IPS-20b (cell line): ENCODE data around the gene LINGO1.

Experiments used
- H3K27ac ChIP-seq: one replicate; pipeline ENCODE4 v1.5.1; 2013; ENCODE audit warnings: low read length
- H3K27me3 ChIP-seq: 2 replicates; pipeline ENCODE4 v1.6.1; 2013; ENCODE audit warnings: mild to moderate bottlenecking, low read length, inconsistent platforms; ENCODE audit not compliant: insufficient read depth
- H3K36me3 ChIP-seq: 2 replicates; pipeline ENCODE4 v1.6.1; 2013; ENCODE audit warnings: low read depth, mild to moderate bottlenecking, inconsistent platforms, low read length, moderate library complexity; ENCODE audit not compliant: insufficient read depth
- H3K4me1 ChIP-seq: 2 replicates; pipeline ENCODE4 v1.6.1; 2013; ENCODE audit warnings: mild to moderate bottlenecking, control low read depth, inconsistent platforms, low read length, moderate library complexity; ENCODE audit not compliant: insufficient read depth
- H3K4me3 ChIP-seq: 2 replicates; pipeline ENCODE4 v1.5.1; 2013; ENCODE audit warnings: mild to moderate bottlenecking, low read length, inconsistent platforms
- H3K9ac ChIP-seq: 2 replicates; pipeline ENCODE4 v1.6.1; 2013; ENCODE audit warnings: low read depth, mild to moderate bottlenecking, inconsistent platforms, low read length, moderate library complexity
- H3K9me3 ChIP-seq: 2 replicates; pipeline ENCODE4 v1.6.1; 2013; ENCODE audit warnings: mild to moderate bottlenecking, low read depth, low read length, inconsistent platforms; ENCODE audit not compliant: insufficient read depth

The LINGO1 gene

GRCh38 chr15:77599357-77599756, 33.4 kb downstream of the LINGO1 start:
- H3K27me3 ChIP-seq = no peaks in the 10 kb centered on the region
- H3K9ac ChIP-seq = no peak overlapping the region; the same call in 1 of the 2 replicates
- H3K4me3 ChIP-seq = no peak overlapping the region
- no peaks in the 10 kb centered on the region for H3K36me3 ChIP-seq
- H3K9me3 ChIP-seq = no peaks in the 10 kb centered on the region
- H3K27ac ChIP-seq = no peak overlapping the region
- peaks cover 8% of the 10 kb centered on the region; the same call in 1 of the 2 replicates for H3K4me1 ChIP-seq

- no peaks in the 10 kb centered on the region for H3K27me3 ChIP-seq
- H3K4me3 ChIP-seq = no peak overlapping the region
- H3K9ac ChIP-seq = no peak overlapping the region
- H3K27ac ChIP-seq = no peak overlapping the region
- H3K36me3 ChIP-seq = no peaks in the 10 kb centered on the region
- H3K9me3 ChIP-seq = no peaks in the 10 kb centered on the region
- H3K4me1 ChIP-seq = peaks cover 8% of the 10 kb centered on the region; the same call in 1 of the 2 replicates
Observed at GRCh38 chr15:77598644-77599043, 34.1 kb downstream of the LINGO1 start.

- Histone ChIP-seq H3K4me1 (peaks cover 8% of the 10 kb centered on the region; the same call in 1 of the 2 replicates), H3K9me3 (no peaks in the 10 kb centered on the region), H3K36me3 (no peaks in the 10 kb centered on the region), H3K4me3 (no peak overlapping the region), H3K27ac (no peak overlapping the region), H3K9ac (no peak overlapping the region), H3K27me3 (no peaks in the 10 kb centered on the region)
Observed at GRCh38 chr15:77597804-77598453, 34.8 kb downstream of the LINGO1 start.

- Histone ChIP-seq H3K36me3 (no peaks in the 10 kb centered on the region), H3K9me3 (no peaks in the 10 kb centered on the region), H3K27me3 (no peaks in the 10 kb centered on the region), H3K4me3 (no peak overlapping the region), H3K27ac (no peak overlapping the region), H3K9ac (no peak overlapping the region), H3K4me1 (peaks cover 8% of the 10 kb centered on the region; the same call in 1 of the 2 replicates)
Observed at GRCh38 chr15:77596821-77597803, 35.6 kb downstream of the LINGO1 start.

- Histone ChIP-seq H3K27ac (no peak overlapping the region), H3K36me3 (no peaks in the 10 kb centered on the region)
Observed at GRCh38 chr15:77595231-77595630, 37.5 kb downstream of the LINGO1 start.

GRCh38 chr15:77592758-77593157, 40.0 kb downstream of the LINGO1 start:
- no peak overlapping the region for H3K4me3 ChIP-seq
- H3K9me3 ChIP-seq = no peaks in the 10 kb centered on the region
- no peak overlapping the region for H3K9ac ChIP-seq
- no peaks in the 10 kb centered on the region for H3K36me3 ChIP-seq
- 0 out of 2 replicates have a peak, but pooled peaks cover 3% of the 10 kb centered on the region for H3K4me1 ChIP-seq
- H3K27me3 ChIP-seq = no peaks in the 10 kb centered on the region
- no peak overlapping the region for H3K27ac ChIP-seq

More at GRCh38 chr15:77595231-77595630, 37.5 kb downstream of the LINGO1 start:
- Histone ChIP-seq H3K9me3 (no peaks in the 10 kb centered on the region), H3K27me3 (no peaks in the 10 kb centered on the region), H3K9ac (no peak overlapping the region), H3K4me1 (peaks cover 7% of the 10 kb centered on the region; the same call in 1 of the 2 replicates), H3K4me3 (no peak overlapping the region)

GRCh38 chr15:77591968-77592613, 40.6 kb downstream of the LINGO1 start:
- Histone ChIP-seq H3K4me1 (0 out of 2 replicates have a peak, but pooled peaks cover 3% of the 10 kb centered on the region), H3K4me3 (no peak overlapping the region), H3K9me3 (no peaks in the 10 kb centered on the region), H3K9ac (no peak overlapping the region), H3K27ac (no peak overlapping the region), H3K27me3 (no peaks in the 10 kb centered on the region), H3K36me3 (no peaks in the 10 kb centered on the region)

GRCh38 chr15:77589839-77590238, 42.9 kb downstream of the LINGO1 start:
- Histone ChIP-seq H3K9ac (no peak overlapping the region), H3K36me3 (no peaks in the 10 kb centered on the region), H3K9me3 (no peaks in the 10 kb centered on the region), H3K27me3 (no peaks in the 10 kb centered on the region), H3K4me1 (no peaks in the 10 kb centered on the region), H3K4me3 (no peak overlapping the region), H3K27ac (no peak overlapping the region)

GRCh38 chr15:77588126-77588525, 44.6 kb downstream of the LINGO1 start:
- H3K27me3 ChIP-seq = no peaks in the 10 kb centered on the region
- no peak overlapping the region for H3K27ac ChIP-seq
- no peak overlapping the region for H3K4me3 ChIP-seq
- H3K36me3 ChIP-seq = no peaks in the 10 kb centered on the region
- H3K9me3 ChIP-seq = no peaks in the 10 kb centered on the region
- no peaks in the 10 kb centered on the region for H3K4me1 ChIP-seq
- no peak overlapping the region for H3K9ac ChIP-seq

- Histone ChIP-seq H3K9me3 (no peaks in the 10 kb centered on the region), H3K27ac (no peak overlapping the region), H3K36me3 (no peaks in the 10 kb centered on the region), H3K4me1 (no peaks in the 10 kb centered on the region), H3K27me3 (no peaks in the 10 kb centered on the region), H3K4me3 (no peak overlapping the region), H3K9ac (no peak overlapping the region)
Observed at GRCh38 chr15:77584691-77585090, 48.0 kb downstream of the LINGO1 start.

GRCh38 chr15:77584201-77584600, 48.5 kb downstream of the LINGO1 start:
- Histone ChIP-seq H3K4me1 (no peaks in the 10 kb centered on the region), H3K9me3 (no peaks in the 10 kb centered on the region), H3K36me3 (no peaks in the 10 kb centered on the region), H3K9ac (no peak overlapping the region), H3K27ac (no peak overlapping the region), H3K4me3 (no peak overlapping the region), H3K27me3 (no peaks in the 10 kb centered on the region)
